Activated naive CD8-positive, alpha-beta T cell treated with anti-CD3 and anti-CD28 coated beads, Interleukin-2, amount 50 U/mL, for 24 hours (primary cell): Measurements from ENCODE around the gene RAD52.
"Not testable (repeated sequence)": the region's sequence is repeated elsewhere in the genome, so short reads cannot be mapped to it uniquely, and the experiment has no call there.

ENCODE experiments used
- ATAC-seq: fragments of 150-1000 bp; cut with Tn5 transposase; one replicate; pipeline ENCODE4 v1.10.0; 2021
- DNase-seq: peaks from one replicate; pipeline ENCODE4 v3.0.0; 2021
- H3K27ac Mint-ChIP-seq: one replicate; pipeline ENCODE4 v1.8.0; 2021; ENCODE audit warnings: mild to moderate bottlenecking, mixed read lengths
- H3K27me3 Mint-ChIP-seq: one replicate; pipeline ENCODE4 v1.8.0; 2021; ENCODE audit warnings: mixed read lengths
- H3K36me3 Mint-ChIP-seq: one replicate; pipeline ENCODE4 v1.8.0; 2021; ENCODE audit warnings: low read depth, mixed read lengths
- H3K4me1 Mint-ChIP-seq: one replicate; pipeline ENCODE4 v1.8.0; 2021; ENCODE audit warnings: mixed read lengths
- H3K4me3 Mint-ChIP-seq: one replicate; pipeline ENCODE4 v1.8.0; 2021; ENCODE audit warnings: mild to moderate bottlenecking, moderate library complexity, mixed read lengths
- H3K9me3 Mint-ChIP-seq: one replicate; pipeline ENCODE4 v1.8.0; 2021; ENCODE audit warnings: mixed read lengths

The RAD52 gene

GRCh38 chr12:946212-946611, 3.3 kb downstream of the RAD52 start:
- Mint-ChIP-seq H3K4me3 (no peak overlapping the region), H3K36me3 (peaks cover 31% of the 10 kb centered on the region), H3K27ac (peak overlapping the region; percentile 32), H3K27me3 (peaks cover 2% of the 10 kb centered on the region), H3K4me1 (peaks cover 51% of the 10 kb centered on the region), H3K9me3 (no peaks in the 10 kb centered on the region)
- no peak for ATAC-seq
- DNase-seq: no peak

GRCh38 chr12:944211-944610, 5.3 kb downstream of the RAD52 start:
- peaks cover 37% of the 10 kb centered on the region for H3K36me3 Mint-ChIP-seq
- H3K4me3 Mint-ChIP-seq: no peak overlapping the region
- no peaks in the 10 kb centered on the region for H3K27me3 Mint-ChIP-seq
- DNase-seq: no peak
- peak overlapping the region; percentile 76 for H3K27ac Mint-ChIP-seq
- ATAC-seq: no peak
- peaks cover 40% of the 10 kb centered on the region for H3K4me1 Mint-ChIP-seq
- no peaks in the 10 kb centered on the region for H3K9me3 Mint-ChIP-seq

- Mint-ChIP-seq H3K27ac (no peak overlapping the region), H3K36me3 (peaks cover 37% of the 10 kb centered on the region)
Observed at GRCh38 chr12:943051-943450, 6.4 kb downstream of the RAD52 start.

GRCh38 chr12:938810-939209, 10.7 kb downstream of the RAD52 start:
- Mint-ChIP-seq H3K9me3 (no peaks in the 10 kb centered on the region), H3K27ac (no peak overlapping the region), H3K4me1 (peaks cover 1% of the 10 kb centered on the region), H3K4me3 (no peak overlapping the region), H3K27me3 (no peaks in the 10 kb centered on the region), H3K36me3 (peaks cover 26% of the 10 kb centered on the region)
- ATAC-seq: no peak
- DNase-seq: no peak

More at GRCh38 chr12:943051-943450, 6.4 kb downstream of the RAD52 start:
- no peak overlapping the region for H3K4me3 Mint-ChIP-seq
- no peaks in the 10 kb centered on the region for H3K9me3 Mint-ChIP-seq
- no peak for ATAC-seq
- H3K27me3 Mint-ChIP-seq: no peaks in the 10 kb centered on the region
- no peak for DNase-seq
- peaks cover 31% of the 10 kb centered on the region for H3K4me1 Mint-ChIP-seq

GRCh38 chr12:936377-937345, 12.8 kb downstream of the RAD52 start:
- Mint-ChIP-seq H3K4me3 (no peak overlapping the region), H3K4me1 (no peaks in the 10 kb centered on the region), H3K36me3 (peaks cover 18% of the 10 kb centered on the region), H3K27me3 (no peaks in the 10 kb centered on the region), H3K27ac (no peak overlapping the region), H3K9me3 (no peaks in the 10 kb centered on the region)
- DNase-seq (no peak), ATAC-seq (no peak)

- H3K36me3 Mint-ChIP-seq: peaks cover 23% of the 10 kb centered on the region
- H3K4me3 Mint-ChIP-seq, ATAC-seq, H3K4me1 Mint-ChIP-seq, H3K9me3 Mint-ChIP-seq, H3K27me3 Mint-ChIP-seq, DNase-seq, H3K27ac Mint-ChIP-seq: not testable (repeated sequence)
Observed at GRCh38 chr12:935891-936290, 13.6 kb downstream of the RAD52 start.

GRCh38 chr12:931591-931990, 17.9 kb downstream of the RAD52 start:
- Mint-ChIP-seq H3K4me3 (no peak overlapping the region), H3K4me1 (no peaks in the 10 kb centered on the region), H3K27ac (no peak overlapping the region), H3K27me3 (no peaks in the 10 kb centered on the region), H3K9me3 (no peaks in the 10 kb centered on the region), H3K36me3 (peaks cover 29% of the 10 kb centered on the region)
- DNase-seq: no peak
- ATAC-seq: no peak

GRCh38 chr12:931060-931459, 18.4 kb downstream of the RAD52 start:
- Mint-ChIP-seq H3K4me3 (no peak overlapping the region), H3K9me3 (no peaks in the 10 kb centered on the region), H3K4me1 (no peaks in the 10 kb centered on the region), H3K36me3 (peaks cover 32% of the 10 kb centered on the region), H3K27me3 (no peaks in the 10 kb centered on the region), H3K27ac (no peak overlapping the region)
- ATAC-seq (no peak), DNase-seq (no peak)

- H3K27me3 Mint-ChIP-seq: no peaks in the 10 kb centered on the region
- H3K9me3 Mint-ChIP-seq: no peaks in the 10 kb centered on the region
- H3K36me3 Mint-ChIP-seq: peaks cover 38% of the 10 kb centered on the region
- no peaks in the 10 kb centered on the region for H3K4me1 Mint-ChIP-seq
- no peak for DNase-seq
- H3K27ac Mint-ChIP-seq: no peak overlapping the region
- no peak for ATAC-seq
- no peak overlapping the region for H3K4me3 Mint-ChIP-seq
Observed at GRCh38 chr12:926641-927040, 22.9 kb downstream of the RAD52 start.

- H3K9me3 Mint-ChIP-seq: no peaks in the 10 kb centered on the region
- H3K27ac Mint-ChIP-seq: no peak overlapping the region
- peaks cover 35% of the 10 kb centered on the region for H3K36me3 Mint-ChIP-seq
- ATAC-seq (no peak), DNase-seq (no peak)
- no peaks in the 10 kb centered on the region for H3K4me1 Mint-ChIP-seq
- no peaks in the 10 kb centered on the region for H3K27me3 Mint-ChIP-seq
- no peak overlapping the region for H3K4me3 Mint-ChIP-seq
Observed at GRCh38 chr12:922285-922684, 27.2 kb downstream of the RAD52 start.

- H3K9me3 Mint-ChIP-seq: no peaks in the 10 kb centered on the region
- no peaks in the 10 kb centered on the region for H3K27me3 Mint-ChIP-seq
- peaks cover 4% of the 10 kb centered on the region for H3K4me1 Mint-ChIP-seq
- peaks cover 37% of the 10 kb centered on the region for H3K36me3 Mint-ChIP-seq
- H3K27ac Mint-ChIP-seq: no peak overlapping the region
- ATAC-seq: no peak
- no peak for DNase-seq
- no peak overlapping the region for H3K4me3 Mint-ChIP-seq
Observed at GRCh38 chr12:920676-921075, 28.8 kb downstream of the RAD52 start.

GRCh38 chr12:916712-917445, 32.6 kb downstream of the RAD52 start:
- DNase-seq (no peak), ATAC-seq (no peak)
- H3K27me3 Mint-ChIP-seq: no peaks in the 10 kb centered on the region
- H3K9me3 Mint-ChIP-seq: no peaks in the 10 kb centered on the region
- peaks cover 58% of the 10 kb centered on the region for H3K36me3 Mint-ChIP-seq
- H3K4me3 Mint-ChIP-seq: no peak overlapping the region
- peaks cover 10% of the 10 kb centered on the region for H3K4me1 Mint-ChIP-seq
- no peak overlapping the region for H3K27ac Mint-ChIP-seq

- peaks cover 10% of the 10 kb centered on the region for H3K4me1 Mint-ChIP-seq
- H3K27ac Mint-ChIP-seq: peak overlapping the region; percentile 46
- H3K27me3 Mint-ChIP-seq: no peaks in the 10 kb centered on the region
- H3K9me3 Mint-ChIP-seq: no peaks in the 10 kb centered on the region
- H3K4me3 Mint-ChIP-seq: no peak overlapping the region
- ATAC-seq: no peak
- no peak for DNase-seq
- H3K36me3 Mint-ChIP-seq: peaks cover 63% of the 10 kb centered on the region
Observed at GRCh38 chr12:916240-916639, 33.3 kb downstream of the RAD52 start.

- no peaks in the 10 kb centered on the region for H3K9me3 Mint-ChIP-seq
- DNase-seq (no peak), ATAC-seq (no peak)
Observed at GRCh38 chr12:915090-915489, 34.4 kb downstream of the RAD52 start.

More at GRCh38 chr12:915090-915489, 34.4 kb downstream of the RAD52 start:
- Mint-ChIP-seq H3K4me3 (no peak overlapping the region), H3K27ac (peak overlapping the region; percentile 46), H3K4me1 (peaks cover 10% of the 10 kb centered on the region), H3K36me3 (peaks cover 55% of the 10 kb centered on the region), H3K27me3 (no peaks in the 10 kb centered on the region)
